Esophagus squamous epithelium (tissue), 5 donors: Measurements from ENCODE around the gene FTH1. TPM values are rescaled to one million over a fixed set of nuclear protein-coding genes. Genes with fewer than 3 reads are reported as not detected.

Source experiments
- DNase-seq: peaks from one replicate; lab custom pipeline; 2025; lab: John Stamatoyannopoulos, UW
- H3K27ac ChIP-seq, 4 donors: fragments of 200-600 bp; sonication (generic); one replicate each; pipeline ENCODE4 v1.5.1; 2016 to 2019; ENCODE audit warnings: mild to moderate bottlenecking in 1 of 4
- H3K27me3 ChIP-seq, 4 donors: fragments of 200-600 bp; sonication (generic); 1 replicate in 3 of 4; 2 replicates in 1 of 4; pipeline versions ENCODE4 v1.5.1 to v1.6.0; 2017 to 2021; ENCODE audit warnings: antibody characterized with exemption in 1 of 4
- H3K36me3 ChIP-seq, 3 donors: fragments of 200-600 bp; sonication (generic); one replicate each; pipeline ENCODE4 v1.5.1; 2016 to 2019
- H3K4me1 ChIP-seq, 3 donors: fragments of 200-600 bp; sonication (generic); one replicate each; pipeline ENCODE4 v1.5.1; 2017 to 2019
- H3K4me3 ChIP-seq, 4 donors: fragments of 200-600 bp; sonication (generic); 1 replicate in 3 of 4; 2 replicates in 1 of 4; pipeline ENCODE4 v1.5.1; 2016 to 2019; ENCODE audit warnings: mild to moderate bottlenecking in 2 of 4, moderate library complexity in 1 of 4
- H3K9me3 ChIP-seq, 3 donors: fragments of 200-600 bp; sonication (generic); one replicate each; pipeline ENCODE4 v1.5.1; 2016 to 2019
- POLR2A ChIP-seq, 4 donors: fragments of 450-650 bp; IDR thresholded peaks; one replicate each; pipeline ENCODE4 v1.6.1; 2017; ENCODE audit warnings: antibody characterized with exemption in 4 of 4, mild to moderate bottlenecking in 4 of 4, moderate library complexity in 3 of 4
- WGBS, 2 donors: methylation state at CpG; one replicate each; pipeline ENCODE4 v1.1.5; 2018; 5-methylcytosine and 5-hydroxymethylcytosine counted together
- intact Hi-C: fragments of 100-400 bp; cut with DNase I; formaldehyde crosslinking; loops from one replicate; pipeline ENCODE4 v1.15.0; 2022
- total RNA-seq, 4 donors: library from RNA; depleted of rRNA; stranded (reverse); fragments of >200 nt; gene quantifications; one replicate each; pipeline ENCODE4 v1.1.0, GENCODE V29; 2016
- TF ChIP-seq, protein P1 (sequence below), 6 experiments: fragments of 450-650 bp in 4 of 6; fragments of 200-600 bp in 2 of 6; sonication (generic) in 2 of 6; IDR thresholded peaks; one replicate each; pipeline ENCODE4 v1.5.1; 2016 to 2019; ENCODE audit warnings: antibody characterized with exemption in 6 of 6, mild to moderate bottlenecking in 4 of 6, moderate library complexity in 4 of 6
- donor health status: DM: yes; HTN: yes; CAD: no.

FTH1 gene
- total RNA-seq, 4 donors from 2014 or later, result 716 to 1,904 (median 760) TPM

DNA sequence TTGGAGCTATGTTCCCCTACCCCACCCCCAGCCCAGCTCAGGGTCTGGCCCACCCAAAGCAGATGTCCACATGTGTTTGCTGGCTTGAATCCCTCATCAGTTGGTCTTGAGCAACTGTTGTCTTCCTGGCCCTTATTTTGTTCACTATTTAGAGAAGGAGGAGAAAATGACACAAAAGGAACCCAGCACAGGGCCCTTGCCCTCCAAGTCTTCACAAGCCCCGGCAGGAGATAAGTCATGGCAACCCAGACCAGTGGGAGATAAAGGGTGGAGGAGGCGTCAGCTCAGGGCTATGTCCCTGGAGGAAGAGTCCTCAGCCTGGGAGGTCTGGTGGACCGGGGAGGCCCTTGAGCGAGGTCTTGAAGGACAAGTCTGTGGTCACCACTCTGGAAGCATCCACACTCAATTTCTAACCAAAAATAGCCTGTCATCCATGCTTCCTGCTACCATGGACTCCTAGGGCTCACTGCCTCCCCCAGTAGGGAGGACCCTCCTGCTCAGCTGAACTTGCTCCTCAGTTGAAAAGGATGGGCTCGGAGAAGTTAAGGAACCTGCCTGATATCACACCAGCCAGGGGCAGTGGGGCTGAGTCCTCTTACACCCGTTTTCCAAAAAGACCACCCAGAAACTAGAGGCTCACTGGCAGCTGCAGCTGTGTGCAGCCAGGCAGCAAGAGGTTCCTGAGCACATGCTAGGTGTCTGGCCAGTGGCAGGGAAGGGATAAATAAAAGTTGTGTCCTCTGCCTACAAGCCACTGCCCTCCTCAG is 48.3 kb downstream of the FTH1 start:
- TF ChIP-seq, protein P1, sequence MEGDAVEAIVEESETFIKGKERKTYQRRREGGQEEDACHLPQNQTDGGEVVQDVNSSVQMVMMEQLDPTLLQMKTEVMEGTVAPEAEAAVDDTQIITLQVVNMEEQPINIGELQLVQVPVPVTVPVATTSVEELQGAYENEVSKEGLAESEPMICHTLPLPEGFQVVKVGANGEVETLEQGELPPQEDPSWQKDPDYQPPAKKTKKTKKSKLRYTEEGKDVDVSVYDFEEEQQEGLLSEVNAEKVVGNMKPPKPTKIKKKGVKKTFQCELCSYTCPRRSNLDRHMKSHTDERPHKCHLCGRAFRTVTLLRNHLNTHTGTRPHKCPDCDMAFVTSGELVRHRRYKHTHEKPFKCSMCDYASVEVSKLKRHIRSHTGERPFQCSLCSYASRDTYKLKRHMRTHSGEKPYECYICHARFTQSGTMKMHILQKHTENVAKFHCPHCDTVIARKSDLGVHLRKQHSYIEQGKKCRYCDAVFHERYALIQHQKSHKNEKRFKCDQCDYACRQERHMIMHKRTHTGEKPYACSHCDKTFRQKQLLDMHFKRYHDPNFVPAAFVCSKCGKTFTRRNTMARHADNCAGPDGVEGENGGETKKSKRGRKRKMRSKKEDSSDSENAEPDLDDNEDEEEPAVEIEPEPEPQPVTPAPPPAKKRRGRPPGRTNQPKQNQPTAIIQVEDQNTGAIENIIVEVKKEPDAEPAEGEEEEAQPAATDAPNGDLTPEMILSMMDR (IDR thresholded peaks at IDR 0.05), result no peak
- no peak for TF ChIP-seq POLR2A (IDR thresholded peaks at IDR 0.05)
- Histone ChIP-seq H3K9me3 (no peaks in the 10 kb centered on the region), H3K4me1 (peaks cover 29 to 86% (median 36%) of the 10 kb centered on the region in 3 donors), H3K27me3 (peaks cover 0 to 71% (median 0%) of the 10 kb centered on the region in 4 donors), H3K4me3 (no peak overlapping the region), H3K27ac (peak overlapping the region; percentile 25 to 88 (median 72)), H3K36me3 (no peaks in the 10 kb centered on the region)
- intact Hi-C loops, result no loop called here
- WGBS, 2 donors, result 59 to 60% methylated on average over 1 to 4 of the region's 6 CpGs
- no peak for DNase-seq

DNA sequence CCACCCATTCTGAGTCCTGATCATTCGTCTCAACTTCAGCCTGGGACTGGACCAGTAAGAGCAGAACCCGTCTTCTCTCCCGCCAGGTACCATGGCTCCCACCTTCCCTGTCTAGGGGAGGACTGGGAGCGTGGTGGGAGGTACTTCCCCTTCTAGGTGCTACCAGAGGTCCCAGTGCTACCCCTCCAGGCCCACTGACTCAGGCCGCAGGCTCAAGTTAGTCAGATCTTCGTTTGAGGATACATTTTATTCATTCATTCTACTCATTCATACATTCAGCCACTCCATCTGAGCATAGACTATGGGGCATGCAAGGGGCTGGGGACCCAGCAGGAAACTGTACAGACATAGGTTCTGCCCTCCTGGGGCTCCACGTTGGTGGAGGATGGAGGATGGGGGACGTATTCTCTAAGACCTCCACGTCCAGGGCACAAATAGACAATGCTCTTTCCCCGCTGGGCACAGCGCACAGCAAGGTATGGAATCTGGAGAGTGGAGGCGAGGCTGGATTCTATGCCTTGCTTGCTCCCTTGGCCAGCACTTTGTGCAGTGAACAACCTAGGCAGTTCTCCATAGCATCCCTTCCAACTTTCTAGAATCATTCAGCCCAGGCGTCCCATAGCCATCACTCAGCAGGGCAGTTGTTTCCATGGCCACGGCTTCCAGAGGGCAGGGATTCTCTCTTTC is 49.0 kb downstream of the FTH1 start:
- 65 to 68% methylated on average over 9 to 11 of the region's 14 CpGs for WGBS, 2 donors
- TF ChIP-seq POLR2A (IDR thresholded peaks at IDR 0.05), result no peak
- TF ChIP-seq, protein P1 (IDR thresholded peaks at IDR 0.05), result no peak
- H3K36me3 ChIP-seq, result no peaks in the 10 kb centered on the region
- H3K27ac ChIP-seq, result peak overlapping the region; percentile 25 to 88 (median 72)
- H3K4me1 ChIP-seq, result peaks cover 22 to 86% (median 31%) of the 10 kb centered on the region in 3 donors
- H3K27me3 ChIP-seq, result peaks cover 0 to 68% (median 0%) of the 10 kb centered on the region in 4 donors
- intact Hi-C loops, result no loop called here
- H3K4me3 ChIP-seq, result peak overlapping the region in 1 of 4 donors; percentile 67
- no peak for DNase-seq
- no peaks in the 10 kb centered on the region for H3K9me3 ChIP-seq

DNA sequence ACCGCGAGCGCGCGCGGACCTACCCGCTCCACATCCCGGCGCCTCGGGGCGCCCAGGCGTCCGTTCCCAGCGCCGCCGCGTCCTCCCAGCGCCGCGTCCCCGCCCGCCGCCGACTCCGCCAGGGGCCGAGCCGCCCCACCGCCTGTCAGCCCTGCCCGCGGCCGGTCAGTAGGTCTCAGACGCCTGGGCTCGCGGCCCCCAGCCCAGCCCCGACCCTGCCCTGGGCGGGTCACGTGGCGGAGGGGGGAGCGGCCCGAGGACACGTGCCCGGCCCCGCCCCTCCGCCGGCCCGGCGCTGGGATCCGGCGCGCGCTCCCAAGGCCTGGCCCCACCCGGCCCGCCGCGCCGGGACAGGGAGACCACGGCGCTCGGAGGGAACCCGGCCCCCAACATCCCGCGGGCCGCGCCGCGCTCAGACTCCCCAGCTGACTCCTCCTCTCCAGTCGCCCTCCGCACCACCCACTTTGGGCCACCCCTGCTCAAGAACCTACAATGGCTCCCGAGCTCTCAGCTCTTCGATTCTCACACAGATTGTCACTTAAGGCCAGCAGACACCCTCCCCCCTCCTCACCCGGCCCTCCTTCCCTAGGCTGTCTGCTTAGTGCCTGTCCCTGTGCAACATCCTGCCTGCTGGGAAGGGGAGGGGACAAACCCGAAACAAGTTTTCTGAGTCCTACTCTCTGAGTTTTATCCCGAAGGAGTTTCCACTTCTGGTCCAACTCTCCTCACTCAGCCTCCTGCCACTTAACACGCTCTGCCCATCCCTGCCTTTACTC is 49.9 kb downstream of the FTH1 start, which contains the start of gene RAB3IL1:
RAB3IL1 (minus strand) TSS at position 233 of the 776 bp plus-strand sequence; CDS start at position 34, 199 bp downstream.
- Histone ChIP-seq H3K27me3 (peaks cover 0 to 62% (median 0%) of the 10 kb centered on the region in 4 donors), H3K9me3 (no peaks in the 10 kb centered on the region), H3K36me3 (no peaks in the 10 kb centered on the region), H3K4me3 (peak within 1 kb of the TSS; percentile 37 to 83 (median 57)), H3K4me1 (peaks cover 16 to 84% (median 25%) of the 10 kb centered on the region in 3 donors), H3K27ac (peak within 1 kb of the TSS; percentile 41 to 88 (median 72))
- no peak for DNase-seq
- intact Hi-C loops, result no loop called here
- WGBS, 2 donors, result 6 to 13% methylated on average over 9 to 18 of the region's 74 CpGs
- peak in 2 of 4 donors; percentile 38 to 51 for TF ChIP-seq POLR2A (IDR thresholded peaks at IDR 0.05)
- TF ChIP-seq, protein P1 (IDR thresholded peaks at IDR 0.05), result peak in 1 of 6 experiments; percentile 14

DNA sequence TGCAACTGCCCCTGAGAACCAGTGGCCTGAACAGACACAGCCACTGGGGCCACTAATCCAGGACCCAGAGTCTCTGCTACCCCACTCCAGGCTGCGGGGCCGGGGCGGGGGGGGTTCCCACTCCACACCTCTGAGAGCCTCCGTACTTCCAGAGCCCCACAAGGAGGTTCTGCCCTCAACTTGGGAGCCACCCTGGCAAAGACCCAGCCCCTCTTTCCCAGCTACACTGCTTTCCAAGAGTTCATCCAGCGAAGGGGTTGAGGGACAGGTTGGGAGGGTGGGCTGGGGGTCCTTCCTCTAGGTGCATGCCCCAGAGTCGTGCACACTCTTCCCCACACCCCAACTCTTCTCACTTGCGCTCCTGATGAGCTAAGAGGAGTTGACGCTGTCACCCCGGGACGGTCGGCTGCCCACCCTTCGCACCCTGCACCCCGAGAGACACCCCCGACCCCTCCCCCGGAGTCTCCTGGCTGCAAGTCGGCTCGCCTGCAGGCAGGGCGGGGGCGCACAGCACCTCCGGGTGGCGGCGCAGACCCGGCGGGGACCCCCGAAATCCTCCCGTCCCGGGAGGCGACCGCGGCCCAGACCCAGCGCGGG is 50.6 kb downstream of the FTH1 start:
- intact Hi-C loops, result no loop called here
- TF ChIP-seq, protein P1 (IDR thresholded peaks at IDR 0.05), result no peak
- no peak for TF ChIP-seq POLR2A (IDR thresholded peaks at IDR 0.05)
- no peak for DNase-seq

More for the DNA sequence above, 50.6 kb downstream of the FTH1 start:
- peak overlapping the region; percentile 41 to 88 (median 70) for H3K27ac ChIP-seq
- 21% methylated on average over 4 of the region's 32 CpGs; no CpG with 5 or more reads in 1 of the 2 donors for WGBS, 2 donors
- H3K9me3 ChIP-seq, result no peaks in the 10 kb centered on the region
- peaks cover 0 to 62% (median 0%) of the 10 kb centered on the region in 4 donors for H3K27me3 ChIP-seq
- H3K36me3 ChIP-seq, result no peaks in the 10 kb centered on the region
- peak overlapping the region; percentile 37 to 83 (median 57) for H3K4me3 ChIP-seq
- peaks cover 17 to 83% (median 28%) of the 10 kb centered on the region in 3 donors for H3K4me1 ChIP-seq
